ENCODE measurements around the gene SPECC1. TPM values are rescaled to one million over a fixed set of nuclear protein-coding genes. Genes with fewer than 3 reads are reported as not detected.

SPECC1 gene
- total and polyA plus RNA-seq, 10 of the 15 experiments (the other 5 are each of a cell fraction or from before 2014, with no cell fraction given) = 6.4 to 40.6 (median 23.9) TPM

GRCh38 chr17:20040216-20040615 is 31.1 kb downstream of the SPECC1 start:
- H3K27ac ChIP-seq (ENCODE audit: control insufficient read depth, insufficient read depth) = no peak overlapping the region
- intact Hi-C loops (cut with micrococcal nuclease; ENCODE audit: unreplicated experiment) (no loop called here), in situ Hi-C loops (cut with MboI) (no loop called here)
- TF ChIP-seq IKZF2 (IDR thresholded peaks at IDR 0.05) (no peak), ZNF622 (IDR thresholded peaks at IDR 0.05) (no peak)
- TF ChIP-seq, protein P1, sequence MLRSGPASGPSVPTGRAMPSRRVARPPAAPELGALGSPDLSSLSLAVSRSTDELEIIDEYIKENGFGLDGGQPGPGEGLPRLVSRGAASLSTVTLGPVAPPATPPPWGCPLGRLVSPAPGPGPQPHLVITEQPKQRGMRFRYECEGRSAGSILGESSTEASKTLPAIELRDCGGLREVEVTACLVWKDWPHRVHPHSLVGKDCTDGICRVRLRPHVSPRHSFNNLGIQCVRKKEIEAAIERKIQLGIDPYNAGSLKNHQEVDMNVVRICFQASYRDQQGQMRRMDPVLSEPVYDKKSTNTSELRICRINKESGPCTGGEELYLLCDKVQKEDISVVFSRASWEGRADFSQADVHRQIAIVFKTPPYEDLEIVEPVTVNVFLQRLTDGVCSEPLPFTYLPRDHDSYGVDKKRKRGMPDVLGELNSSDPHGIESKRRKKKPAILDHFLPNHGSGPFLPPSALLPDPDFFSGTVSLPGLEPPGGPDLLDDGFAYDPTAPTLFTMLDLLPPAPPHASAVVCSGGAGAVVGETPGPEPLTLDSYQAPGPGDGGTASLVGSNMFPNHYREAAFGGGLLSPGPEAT (IDR thresholded peaks at IDR 0.05; ENCODE audit: low read depth) = no peak
- TF ChIP-seq, protein P2, sequence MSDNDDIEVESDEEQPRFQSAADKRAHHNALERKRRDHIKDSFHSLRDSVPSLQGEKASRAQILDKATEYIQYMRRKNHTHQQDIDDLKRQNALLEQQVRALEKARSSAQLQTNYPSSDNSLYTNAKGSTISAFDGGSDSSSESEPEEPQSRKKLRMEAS (IDR thresholded peaks at IDR 0.05; ENCODE audit: low read depth, low read length) = no peak
- ATAC-seq (no peak), DNase-seq (ENCODE audit: low read depth, low spot score) (no peak), FAIRE-seq (no peak)
- H3K79me2 ChIP-seq (ENCODE audit: control insufficient read depth, insufficient read depth, low read length) = no peaks in the 10 kb centered on the region
- H3K4me1 ChIP-seq (ENCODE audit: control insufficient read depth, insufficient read depth, low read length) = no peaks in the 10 kb centered on the region
- no peaks in the 10 kb centered on the region for H3K36me3 ChIP-seq (ENCODE audit: control insufficient read depth in 2 of 2, insufficient read depth in 2 of 2, low read length in 1 of 2)
- H4K20me1 ChIP-seq (ENCODE audit: control insufficient read depth, insufficient read depth) = no peaks in the 10 kb centered on the region
- SMC1A ChIA-PET (ENCODE audit: uncharacterized antibody, unreplicated experiment) = no interaction called here
- POLR2A ChIA-PET = no interaction called here
- BruUV-seq (replicated peaks) = no TSS peak
- CTCF ChIA-PET = no interaction called here
- H2AFZ ChIP-seq (ENCODE audit: control insufficient read depth, low read depth, low read length) = no peak overlapping the region
- no peaks in the 10 kb centered on the region for H3K27me3 ChIP-seq (replicated peaks in 1 of 2; ENCODE audit: control insufficient read depth in 2 of 2, insufficient read depth in 2 of 2, low read length in 1 of 2)
- no peaks in the 10 kb centered on the region for H3K9me3 ChIP-seq (replicated peaks; ENCODE audit: control insufficient read depth, insufficient read depth, low read length)
- RAD21 ChIA-PET (ENCODE audit: unreplicated experiment) = no interaction called here
- no peak overlapping the region for H3K9ac ChIP-seq (ENCODE audit: control insufficient read depth, insufficient read depth, low read length)
- H3K4me3 ChIP-seq = no peak overlapping the region
- no peak overlapping the region for H3K4me2 ChIP-seq (ENCODE audit: control insufficient read depth, insufficient read depth)

DNA sequence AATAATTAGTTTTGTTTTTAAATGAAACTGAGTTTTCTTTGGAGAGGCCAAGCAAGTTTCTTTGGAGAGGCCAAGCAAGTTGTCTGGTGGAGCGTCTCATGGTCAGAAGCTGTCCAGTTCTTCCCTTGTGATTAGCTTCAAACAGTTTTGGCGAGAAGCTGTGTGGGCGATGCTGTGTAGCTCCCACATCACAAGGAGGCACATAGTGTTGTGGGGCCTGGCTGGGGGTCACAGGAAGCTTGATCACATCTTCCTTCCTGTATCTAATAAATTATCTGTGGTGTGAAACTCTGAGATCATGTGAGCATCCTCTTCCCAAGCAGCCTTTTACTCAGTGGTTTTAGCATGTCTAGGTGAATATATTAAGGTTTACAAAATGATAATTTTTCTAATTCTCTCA is 33.9 kb downstream of the SPECC1 start:
- intact Hi-C loops (cut with micrococcal nuclease; ENCODE audit: unreplicated experiment) = no loop called here
- RAD21 ChIA-PET (ENCODE audit: unreplicated experiment) = no interaction called here
- FAIRE-seq (no peak), ATAC-seq (no peak), DNase-seq (ENCODE audit: low read depth, low spot score) (no peak)
- Histone ChIP-seq H3K9me3 (replicated peaks; ENCODE audit: control insufficient read depth, insufficient read depth, low read length) (no peaks in the 10 kb centered on the region), H3K27me3 (replicated peaks in 1 of 2; ENCODE audit: control insufficient read depth in 2 of 2, insufficient read depth in 2 of 2, low read length in 1 of 2) (no peaks in the 10 kb centered on the region), H3K4me2 (ENCODE audit: control insufficient read depth, insufficient read depth) (no peak overlapping the region), H3K9ac (ENCODE audit: control insufficient read depth, insufficient read depth, low read length) (no peak overlapping the region), H4K20me1 (ENCODE audit: control insufficient read depth, insufficient read depth) (no peaks in the 10 kb centered on the region), H3K79me2 (ENCODE audit: control insufficient read depth, insufficient read depth, low read length) (no peaks in the 10 kb centered on the region), H2AFZ (ENCODE audit: control insufficient read depth, low read depth, low read length) (no peak overlapping the region), H3K4me3 (no peak overlapping the region), H3K4me1 (ENCODE audit: control insufficient read depth, insufficient read depth, low read length) (no peaks in the 10 kb centered on the region), H3K27ac (ENCODE audit: control insufficient read depth, insufficient read depth) (no peak overlapping the region), H3K36me3 (ENCODE audit: control insufficient read depth in 2 of 2, insufficient read depth in 2 of 2, low read length in 1 of 2) (no peaks in the 10 kb centered on the region)
- in situ Hi-C loops (cut with MboI) = no loop called here
- POLR2A ChIA-PET = no interaction called here
- TF ChIP-seq BACH1 (IDR thresholded peaks at IDR 0.05; ENCODE audit: borderline replicate concordance) = no peak
- TF ChIP-seq MTA3 (IDR thresholded peaks at IDR 0.05; ENCODE audit: borderline replicate concordance, low read length) = no peak
- TF ChIP-seq CUX1 (IDR thresholded peaks at IDR 0.05; ENCODE audit: insufficient replicate concordance, low read depth, low read length) = no peak
- no peak for TF ChIP-seq YY1 (IDR thresholded peaks at IDR 0.05; ENCODE audit: low read depth, low read length)
- TF ChIP-seq, protein P1 (IDR thresholded peaks at IDR 0.05; ENCODE audit: low read depth) = no peak
- TF ChIP-seq IKZF1 (conservative IDR thresholded peaks at IDR 0.05) = no peak
- SMC1A ChIA-PET (ENCODE audit: uncharacterized antibody, unreplicated experiment) = interaction anchor here (1.0 kb wide), 1 partner anchor 20 kb away, joined by 4 read pairs; no protein-coding TSS in a partner anchor
- WGBS (ENCODE audit: insufficient coverage, insufficient replicate concordance, low lambda C conversion rate, missing lambda C conversion rate) = 96% methylated on average over 3 of the region's 3 CpGs
- CTCF ChIA-PET = interaction anchor here (1.1 to 1.4 kb wide), 3 partner anchors 13 to 79 kb away, joined by 3 read pairs; no protein-coding TSS in a partner anchor
- no TSS peak for BruUV-seq (replicated peaks)
